ENCODE results near the gene STOM. TPM values are rescaled to one million over a fixed set of nuclear protein-coding genes. Genes with fewer than 3 reads are reported as not detected.
A peak's percentile ranks its signal among the peaks of the same experiment; 100 is the strongest.

STOM gene
- total and polyA plus RNA-seq, 4 donors = 40.5 to 106 (median 63.9) TPM

GRCh38 chr9:121317737-121318630 is 52.1 kb downstream of the STOM start:
- Histone ChIP-seq H3K4me3 (ENCODE audit: low read depth, low read length) (no peak overlapping the region), H3K27me3 (ENCODE audit: control insufficient read depth, insufficient read depth, low read length) (no peaks in the 10 kb centered on the region), H3K27ac (ENCODE audit: low read depth, low read length) (no peak overlapping the region), H3K36me3 (ENCODE audit: control insufficient read depth, insufficient read depth, low read length) (peaks cover 35% of the 10 kb centered on the region), H3K4me1 (ENCODE audit: control insufficient read depth, insufficient read depth, low read length) (peaks cover 3% of the 10 kb centered on the region), H3K9me3 (ENCODE audit: control insufficient read depth, insufficient read depth, low read length) (no peaks in the 10 kb centered on the region)
- WGBS (ENCODE audit: insufficient coverage) = no CpG with 5 or more reads among the region's 6 CpGs
- DNase-seq (ENCODE audit: low read depth in 4 of 6, low spot score in 6 of 6) = peak in 1 of 6 donors; percentile 26

DNA sequence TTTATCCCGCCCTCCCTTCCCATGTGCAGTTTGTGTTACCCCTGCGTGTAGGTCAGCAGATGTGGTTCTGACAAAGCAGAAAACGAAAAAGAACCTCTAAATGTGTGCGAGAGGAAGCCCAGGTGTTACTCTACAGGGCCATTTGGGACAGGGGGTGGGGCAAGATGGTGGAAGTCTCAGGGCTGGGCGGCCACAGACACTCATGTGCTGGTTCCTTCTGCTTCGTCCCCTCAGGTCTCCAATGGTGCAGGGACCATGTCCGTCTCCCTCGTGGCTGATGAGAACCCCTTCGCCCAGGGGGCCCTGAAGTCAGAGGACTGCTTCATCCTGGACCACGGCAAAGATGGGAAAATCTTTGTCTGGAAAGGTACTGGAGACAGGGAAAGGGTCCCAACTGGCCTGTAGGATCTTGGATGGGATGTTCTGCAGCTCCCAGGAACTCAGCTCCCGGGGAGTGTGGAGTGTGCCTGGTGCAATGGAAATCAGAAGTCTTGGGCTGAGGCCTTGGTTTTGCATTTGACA is 53.1 kb downstream of the STOM start:
- Histone ChIP-seq H3K4me3 (ENCODE audit: low read depth, low read length) (no peak overlapping the region), H3K36me3 (ENCODE audit: control insufficient read depth, insufficient read depth, low read length) (peaks cover 43% of the 10 kb centered on the region), H3K4me1 (ENCODE audit: control insufficient read depth, insufficient read depth, low read length) (peaks cover 3% of the 10 kb centered on the region), H3K27ac (ENCODE audit: low read depth, low read length) (no peak overlapping the region), H3K9me3 (ENCODE audit: control insufficient read depth, insufficient read depth, low read length) (no peaks in the 10 kb centered on the region), H3K27me3 (ENCODE audit: control insufficient read depth, insufficient read depth, low read length) (no peaks in the 10 kb centered on the region)
- 95% methylated on average over 9 of the region's 11 CpGs for WGBS (ENCODE audit: insufficient coverage)
- no peak for DNase-seq (ENCODE audit: low read depth in 4 of 6, low spot score in 6 of 6)

GRCh38 chr9:121316378-121316777 is 53.7 kb downstream of the STOM start:
- peaks cover 3% of the 10 kb centered on the region for H3K4me1 ChIP-seq (ENCODE audit: control insufficient read depth, insufficient read depth, low read length)
- no peak overlapping the region for H3K4me3 ChIP-seq (ENCODE audit: low read depth, low read length)
- 100% methylated on average over 2 of the region's 6 CpGs for WGBS (ENCODE audit: insufficient coverage)
- H3K27ac ChIP-seq (ENCODE audit: low read depth, low read length) = no peak overlapping the region
- H3K9me3 ChIP-seq (ENCODE audit: control insufficient read depth, insufficient read depth, low read length) = no peaks in the 10 kb centered on the region
- H3K36me3 ChIP-seq (ENCODE audit: control insufficient read depth, insufficient read depth, low read length) = peaks cover 43% of the 10 kb centered on the region
- no peak for DNase-seq (ENCODE audit: low read depth in 4 of 6, low spot score in 6 of 6)
- H3K27me3 ChIP-seq (ENCODE audit: control insufficient read depth, insufficient read depth, low read length) = no peaks in the 10 kb centered on the region

DNA sequence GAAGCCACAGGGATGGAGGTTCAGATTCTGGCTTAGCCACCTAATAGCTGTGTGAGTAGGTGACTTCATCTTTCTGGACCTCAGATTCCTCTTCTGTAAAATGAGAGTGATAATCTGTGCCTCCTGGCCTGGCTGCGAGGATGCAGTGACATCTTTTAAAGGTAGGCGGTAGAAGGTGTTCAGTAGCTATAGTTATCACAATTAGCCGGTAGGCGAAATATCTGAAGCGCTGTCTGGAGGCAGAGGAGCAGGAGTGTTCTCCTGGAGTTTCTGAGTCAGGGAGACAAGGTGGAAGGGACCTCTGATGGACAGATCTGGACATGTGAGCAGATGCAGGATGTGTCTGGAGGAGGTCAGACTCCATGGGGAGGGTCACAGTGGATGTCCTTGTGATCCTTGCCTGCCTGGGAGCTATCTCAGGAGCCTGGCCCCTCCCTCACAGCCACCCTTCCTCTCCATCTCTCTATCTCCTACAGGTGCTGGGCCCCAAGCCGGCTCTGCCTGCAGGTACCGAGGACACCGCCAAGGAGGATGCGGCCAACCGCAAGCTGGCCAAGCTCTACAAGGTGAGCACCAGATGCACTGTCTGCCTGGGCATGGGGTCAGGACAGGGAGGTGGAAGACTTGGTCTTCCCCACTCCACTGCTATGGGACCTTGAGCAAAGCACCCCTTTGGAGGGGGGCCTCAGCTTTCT is 56.4 kb downstream of the STOM start:
- DNase-seq (ENCODE audit: low read depth in 4 of 6, low spot score in 6 of 6) = no peak
- WGBS (ENCODE audit: insufficient coverage) = 100% methylated on average over 9 of the region's 10 CpGs
- Histone ChIP-seq H3K27ac (ENCODE audit: low read depth, low read length) (no peak overlapping the region), H3K4me3 (ENCODE audit: low read depth, low read length) (no peak overlapping the region), H3K4me1 (ENCODE audit: control insufficient read depth, insufficient read depth, low read length) (no peaks in the 10 kb centered on the region), H3K9me3 (ENCODE audit: control insufficient read depth, insufficient read depth, low read length) (no peaks in the 10 kb centered on the region), H3K36me3 (ENCODE audit: control insufficient read depth, insufficient read depth, low read length) (peaks cover 35% of the 10 kb centered on the region), H3K27me3 (ENCODE audit: control insufficient read depth, insufficient read depth, low read length) (no peaks in the 10 kb centered on the region)

GRCh38 chr9:121312169-121312568 is 57.9 kb downstream of the STOM start:
- Histone ChIP-seq H3K27me3 (ENCODE audit: control insufficient read depth, insufficient read depth, low read length) (no peaks in the 10 kb centered on the region), H3K9me3 (ENCODE audit: control insufficient read depth, insufficient read depth, low read length) (no peaks in the 10 kb centered on the region), H3K4me1 (ENCODE audit: control insufficient read depth, insufficient read depth, low read length) (no peaks in the 10 kb centered on the region), H3K27ac (ENCODE audit: low read depth, low read length) (no peak overlapping the region), H3K4me3 (ENCODE audit: low read depth, low read length) (no peak overlapping the region), H3K36me3 (ENCODE audit: control insufficient read depth, insufficient read depth, low read length) (peaks cover 30% of the 10 kb centered on the region)
- no peak for DNase-seq (ENCODE audit: low read depth in 4 of 6, low spot score in 6 of 6)
- WGBS (ENCODE audit: insufficient coverage) = 94% methylated on average over 15 of the region's 17 CpGs

- H3K27ac ChIP-seq (ENCODE audit: low read depth, low read length) = no peak overlapping the region
- H3K27me3 ChIP-seq (ENCODE audit: control insufficient read depth, insufficient read depth, low read length) = no peaks in the 10 kb centered on the region
- no peak overlapping the region for H3K4me3 ChIP-seq (ENCODE audit: low read depth, low read length)
- H3K4me1 ChIP-seq (ENCODE audit: control insufficient read depth, insufficient read depth, low read length) = peaks cover 3% of the 10 kb centered on the region
- peaks cover 25% of the 10 kb centered on the region for H3K36me3 ChIP-seq (ENCODE audit: control insufficient read depth, insufficient read depth, low read length)
- 87% methylated on average over 9 of the region's 9 CpGs for WGBS (ENCODE audit: insufficient coverage)
- DNase-seq (ENCODE audit: low read depth in 4 of 6, low spot score in 6 of 6) = no peak
- H3K9me3 ChIP-seq (ENCODE audit: control insufficient read depth, insufficient read depth, low read length) = no peaks in the 10 kb centered on the region
Measured at GRCh38 chr9:121310571-121310970, 59.5 kb downstream of the STOM start.

- Histone ChIP-seq H3K27me3 (ENCODE audit: control insufficient read depth, insufficient read depth, low read length) (no peaks in the 10 kb centered on the region), H3K9me3 (ENCODE audit: control insufficient read depth, insufficient read depth, low read length) (no peaks in the 10 kb centered on the region), H3K36me3 (ENCODE audit: control insufficient read depth, insufficient read depth, low read length) (peaks cover 24% of the 10 kb centered on the region), H3K4me1 (ENCODE audit: control insufficient read depth, insufficient read depth, low read length) (peaks cover 6% of the 10 kb centered on the region), H3K27ac (ENCODE audit: low read depth, low read length) (no peak overlapping the region), H3K4me3 (ENCODE audit: low read depth, low read length) (no peak overlapping the region)
- WGBS (ENCODE audit: insufficient coverage) = 89% methylated on average over 7 of the region's 7 CpGs
- DNase-seq (ENCODE audit: low read depth in 4 of 6, low spot score in 6 of 6) = no peak
Measured at GRCh38 chr9:121309833-121310425, 60.1 kb downstream of the STOM start.

DNA sequence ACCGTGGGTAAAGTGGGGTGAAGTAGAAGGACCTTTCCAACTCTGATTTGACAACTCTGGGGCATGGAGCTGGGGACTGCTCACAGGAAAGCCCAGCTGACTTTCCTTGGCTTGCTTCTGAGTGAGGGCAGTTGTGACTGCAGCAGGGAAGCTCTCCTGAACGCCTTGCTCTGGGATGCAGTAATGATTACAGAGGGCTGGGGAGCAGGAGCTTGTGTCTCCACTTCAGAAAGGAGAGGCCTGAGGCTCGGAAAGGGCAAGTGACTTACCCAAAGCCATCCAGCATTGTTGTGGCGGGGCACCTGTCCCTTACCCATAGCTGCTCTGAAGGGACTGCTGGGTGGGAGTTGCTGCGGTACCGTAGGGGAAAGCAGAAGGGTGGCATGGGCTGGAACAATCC is 60.9 kb downstream of the STOM start:
- DNase-seq (ENCODE audit: low read depth in 4 of 6, low spot score in 6 of 6) = no peak
- Histone ChIP-seq H3K9me3 (ENCODE audit: control insufficient read depth, insufficient read depth, low read length) (no peaks in the 10 kb centered on the region), H3K27ac (ENCODE audit: low read depth, low read length) (no peak overlapping the region), H3K4me3 (ENCODE audit: low read depth, low read length) (no peak overlapping the region), H3K27me3 (ENCODE audit: control insufficient read depth, insufficient read depth, low read length) (no peaks in the 10 kb centered on the region), H3K36me3 (ENCODE audit: control insufficient read depth, insufficient read depth, low read length) (peaks cover 24% of the 10 kb centered on the region), H3K4me1 (ENCODE audit: control insufficient read depth, insufficient read depth, low read length) (peaks cover 6% of the 10 kb centered on the region)
- 81% methylated on average over 5 of the region's 6 CpGs for WGBS (ENCODE audit: insufficient coverage)

DNA sequence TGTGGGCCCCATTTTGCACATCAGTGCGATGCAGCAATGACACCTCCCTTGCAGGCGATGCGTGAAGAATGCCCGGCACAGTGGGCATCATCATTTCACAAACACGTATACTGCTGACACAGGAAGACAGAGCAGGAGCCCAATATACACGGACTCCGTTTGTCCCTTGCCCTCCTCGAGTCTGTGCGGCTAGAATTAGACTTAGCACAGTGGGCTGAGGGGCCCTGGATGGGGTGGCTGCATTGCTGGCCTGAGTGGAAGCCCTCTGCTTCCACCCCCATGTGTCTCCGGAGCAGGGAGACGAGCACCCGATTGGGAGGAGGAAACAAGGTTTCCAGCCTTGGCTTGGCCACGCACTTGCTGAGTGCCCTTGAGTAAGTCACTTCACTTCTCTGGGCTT is 61.3 kb downstream of the STOM start:
- no peak overlapping the region for H3K27ac ChIP-seq (ENCODE audit: low read depth, low read length)
- H3K4me1 ChIP-seq (ENCODE audit: control insufficient read depth, insufficient read depth, low read length) = peaks cover 6% of the 10 kb centered on the region
- no peak overlapping the region for H3K4me3 ChIP-seq (ENCODE audit: low read depth, low read length)
- DNase-seq (ENCODE audit: low read depth in 4 of 6, low spot score in 6 of 6) = no peak
- 89% methylated on average over 13 of the region's 13 CpGs for WGBS (ENCODE audit: insufficient coverage)
- H3K9me3 ChIP-seq (ENCODE audit: control insufficient read depth, insufficient read depth, low read length) = no peaks in the 10 kb centered on the region
- H3K27me3 ChIP-seq (ENCODE audit: control insufficient read depth, insufficient read depth, low read length) = no peaks in the 10 kb centered on the region
- peaks cover 24% of the 10 kb centered on the region for H3K36me3 ChIP-seq (ENCODE audit: control insufficient read depth, insufficient read depth, low read length)

Data from spinal cord (tissue), 10 donors.